ENCODE results near the gene LRP2. TPM values are rescaled to one million over a fixed set of nuclear protein-coding genes. Genes with fewer than 3 reads are reported as not detected.
"Not testable (repeated sequence)": the region's sequence is repeated elsewhere in the genome, so short reads cannot be mapped to it uniquely, and the experiment has no call there.

Gene LRP2
- total and polyA plus RNA-seq, 8 donors, result under 0.01 to 0.92 (median 0.28) TPM; not detected in 3

- no peak overlapping the region for H3K4me3 ChIP-seq
- no peaks in the 10 kb centered on the region for H3K4me1 ChIP-seq
- H3K27ac ChIP-seq, result no peak overlapping the region
- intact Hi-C loops (cut with DNase I; ENCODE audit: low total_unique reads), result no loop called here
- TF ChIP-seq CTCF (IDR thresholded peaks at IDR 0.05) (no peak), POLR2A (IDR thresholded peaks at IDR 0.05) (no peak), POLR2AphosphoS5 (IDR thresholded peaks at IDR 0.05) (no peak), EP300 (IDR thresholded peaks at IDR 0.05) (no peak)
- no peaks in the 10 kb centered on the region for H3K9me3 ChIP-seq
- no peak for DNase-seq
- peaks cover 0 to 9% (median 0%) of the 10 kb centered on the region in 3 donors for H3K27me3 ChIP-seq
- H3K36me3 ChIP-seq, result no peaks in the 10 kb centered on the region
- 38 to 49% (median 45%) methylated on average over 5 of the region's 5 CpGs for WGBS, 5 donors
Observed at GRCh38 chr2:169324581-169325260, 37.6 kb downstream of the LRP2 start.

DNA sequence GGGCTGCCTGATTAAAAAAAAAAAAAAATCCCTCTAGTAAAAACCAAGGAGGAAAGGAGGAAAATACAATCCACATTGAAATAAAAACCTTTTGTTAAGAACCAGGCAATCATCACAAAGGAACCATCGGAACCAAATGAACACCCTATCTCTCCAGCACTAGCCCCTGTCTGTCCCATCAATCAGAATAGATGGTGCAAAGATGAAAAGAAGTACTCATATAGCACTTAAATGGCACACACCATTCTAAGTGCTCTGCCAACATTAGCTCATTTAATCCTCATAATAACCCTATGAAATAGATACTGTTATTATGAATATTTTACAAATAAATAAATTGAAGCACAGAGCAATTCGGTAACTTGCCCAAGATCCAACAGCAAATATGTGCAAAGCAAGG lies 38.5 kb downstream of the LRP2 start:
- H3K27ac ChIP-seq, result no peak overlapping the region
- no peak overlapping the region for H3K4me3 ChIP-seq
- TF ChIP-seq EP300 (IDR thresholded peaks at IDR 0.05), result no peak
- TF ChIP-seq CTCF (IDR thresholded peaks at IDR 0.05), result no peak
- TF ChIP-seq POLR2AphosphoS5 (IDR thresholded peaks at IDR 0.05), result no peak
- no peak for TF ChIP-seq POLR2A (IDR thresholded peaks at IDR 0.05)
- H3K27me3 ChIP-seq, result peaks cover 0 to 9% (median 0%) of the 10 kb centered on the region in 3 donors
- WGBS, 5 donors, result 58 to 80% (median 76%) methylated on average over 2 of the region's 2 CpGs
- no peaks in the 10 kb centered on the region for H3K9me3 ChIP-seq
- intact Hi-C loops (cut with DNase I; ENCODE audit: low total_unique reads), result no loop called here
- no peaks in the 10 kb centered on the region for H3K36me3 ChIP-seq
- H3K4me1 ChIP-seq, result no peaks in the 10 kb centered on the region
- DNase-seq, result no peak

GRCh38 chr2:169320561-169320960 lies 41.8 kb downstream of the LRP2 start:
- 87 to 96% (median 95%) methylated on average over 6 of the region's 6 CpGs for WGBS, 5 donors
- intact Hi-C loops (cut with DNase I; ENCODE audit: low total_unique reads), result no loop called here
- H3K4me3 ChIP-seq, result no peak overlapping the region
- TF ChIP-seq CTCF (IDR thresholded peaks at IDR 0.05) (no peak), POLR2A (IDR thresholded peaks at IDR 0.05) (no peak), EP300 (IDR thresholded peaks at IDR 0.05) (no peak), POLR2AphosphoS5 (IDR thresholded peaks at IDR 0.05) (no peak)
- H3K36me3 ChIP-seq, result no peaks in the 10 kb centered on the region
- no peaks in the 10 kb centered on the region for H3K9me3 ChIP-seq
- peaks cover 0 to 9% (median 0%) of the 10 kb centered on the region in 3 donors for H3K27me3 ChIP-seq
- DNase-seq, result no peak
- H3K4me1 ChIP-seq, result no peaks in the 10 kb centered on the region
- H3K27ac ChIP-seq, result no peak overlapping the region

DNA sequence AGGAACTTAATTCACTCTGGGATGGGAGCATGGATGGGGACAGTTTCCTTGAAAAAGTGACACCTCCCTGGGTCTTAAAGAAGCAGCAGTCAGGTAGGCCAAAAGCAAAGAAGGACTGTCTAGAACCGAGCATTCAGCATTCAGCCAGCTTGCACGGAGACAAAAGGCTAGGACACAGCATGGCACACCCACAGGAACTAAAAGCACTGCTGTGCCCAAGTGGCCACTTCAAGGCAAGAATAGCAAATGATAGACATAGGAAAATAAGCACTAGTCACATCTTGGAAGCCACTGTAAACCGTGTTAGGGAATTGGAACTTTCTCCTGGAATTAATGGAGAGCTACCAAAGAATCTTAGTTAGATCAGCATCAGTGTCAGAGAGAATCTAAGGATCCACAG lies 47.0 kb downstream of the LRP2 start:
- Histone ChIP-seq H3K27ac (no peak overlapping the region), H3K36me3 (no peaks in the 10 kb centered on the region), H3K27me3 (no peaks in the 10 kb centered on the region), H3K4me3 (no peak overlapping the region), H3K4me1 (no peaks in the 10 kb centered on the region), H3K9me3 (no peaks in the 10 kb centered on the region)
- WGBS, 5 donors, result 72 to 92% (median 83%) methylated on average over 3 of the region's 3 CpGs
- TF ChIP-seq EP300 (IDR thresholded peaks at IDR 0.05) (no peak), POLR2A (IDR thresholded peaks at IDR 0.05) (no peak), CTCF (IDR thresholded peaks at IDR 0.05) (no peak), POLR2AphosphoS5 (IDR thresholded peaks at IDR 0.05) (no peak)
- DNase-seq, result no peak
- intact Hi-C loops (cut with DNase I; ENCODE audit: low total_unique reads), result no loop called here

GRCh38 chr2:169308349-169308748 lies 54.0 kb downstream of the LRP2 start:
- H3K4me1 ChIP-seq; H3K4me3 ChIP-seq; H3K27me3 ChIP-seq; H3K36me3 ChIP-seq; H3K27ac ChIP-seq; H3K9me3 ChIP-seq; DNase-seq; intact Hi-C loops (cut with DNase I; ENCODE audit: low total_unique reads): not testable (repeated sequence)
- WGBS, 5 donors, result 88 to 95% (median 92%) methylated on average over 5 of the region's 5 CpGs

DNA sequence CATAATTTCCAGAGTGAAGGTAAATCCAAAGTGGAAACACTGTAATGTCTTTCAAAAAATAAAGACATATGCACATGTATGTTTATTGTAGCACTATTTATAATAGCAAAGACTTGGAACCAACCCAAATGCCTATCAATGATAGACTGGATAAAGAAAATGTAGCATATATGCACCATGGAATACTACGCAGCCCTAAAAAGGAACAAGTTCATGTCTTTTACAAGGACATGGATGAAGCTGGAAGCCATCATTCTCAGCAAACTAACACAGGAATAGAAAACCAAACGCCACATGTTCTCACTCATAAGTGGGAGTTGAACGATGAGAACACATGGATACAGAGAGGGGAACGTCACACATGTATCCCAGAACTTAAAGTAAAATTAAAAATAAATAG lies 57.6 kb downstream of the LRP2 start:
- H3K27ac ChIP-seq; H3K4me3 ChIP-seq; H3K36me3 ChIP-seq; H3K9me3 ChIP-seq; H3K27me3 ChIP-seq; intact Hi-C loops (cut with DNase I; ENCODE audit: low total_unique reads); DNase-seq; H3K4me1 ChIP-seq: not testable (repeated sequence)
- WGBS, 5 donors, result 89 to 96% (median 95%) methylated on average over 4 of the region's 4 CpGs

All from stomach (tissue), 9 donors.